Measurements from ENCODE around the gene LSM14B. TPM values are rescaled to one million over a fixed set of nuclear protein-coding genes. Genes with fewer than 3 reads are reported as not detected.

LSM14B gene
- polyA plus RNA-seq, 1 donor: 91.5 TPM

DNA sequence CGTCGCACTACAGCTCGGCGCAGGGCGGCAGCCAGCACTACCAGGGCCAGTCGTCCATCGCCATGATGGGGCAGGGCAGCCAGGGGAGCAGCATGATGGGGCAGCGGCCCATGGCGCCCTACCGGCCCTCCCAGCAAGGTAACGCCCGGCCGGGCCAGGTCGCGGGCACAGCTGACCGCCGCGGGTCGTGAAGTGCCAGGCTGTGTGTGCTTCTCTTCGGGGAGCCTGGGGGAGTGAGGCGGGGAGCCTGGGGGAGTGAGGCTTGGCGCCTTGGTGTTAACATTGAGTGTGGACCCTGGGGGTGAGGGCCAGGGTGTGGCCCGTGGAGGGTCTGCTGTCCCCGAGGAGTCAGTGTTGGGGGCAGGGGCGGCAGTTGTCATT lies 41.2 kb downstream of the LSM14B start:
- DNase-seq (ENCODE audit: low read depth): no peak

DNA sequence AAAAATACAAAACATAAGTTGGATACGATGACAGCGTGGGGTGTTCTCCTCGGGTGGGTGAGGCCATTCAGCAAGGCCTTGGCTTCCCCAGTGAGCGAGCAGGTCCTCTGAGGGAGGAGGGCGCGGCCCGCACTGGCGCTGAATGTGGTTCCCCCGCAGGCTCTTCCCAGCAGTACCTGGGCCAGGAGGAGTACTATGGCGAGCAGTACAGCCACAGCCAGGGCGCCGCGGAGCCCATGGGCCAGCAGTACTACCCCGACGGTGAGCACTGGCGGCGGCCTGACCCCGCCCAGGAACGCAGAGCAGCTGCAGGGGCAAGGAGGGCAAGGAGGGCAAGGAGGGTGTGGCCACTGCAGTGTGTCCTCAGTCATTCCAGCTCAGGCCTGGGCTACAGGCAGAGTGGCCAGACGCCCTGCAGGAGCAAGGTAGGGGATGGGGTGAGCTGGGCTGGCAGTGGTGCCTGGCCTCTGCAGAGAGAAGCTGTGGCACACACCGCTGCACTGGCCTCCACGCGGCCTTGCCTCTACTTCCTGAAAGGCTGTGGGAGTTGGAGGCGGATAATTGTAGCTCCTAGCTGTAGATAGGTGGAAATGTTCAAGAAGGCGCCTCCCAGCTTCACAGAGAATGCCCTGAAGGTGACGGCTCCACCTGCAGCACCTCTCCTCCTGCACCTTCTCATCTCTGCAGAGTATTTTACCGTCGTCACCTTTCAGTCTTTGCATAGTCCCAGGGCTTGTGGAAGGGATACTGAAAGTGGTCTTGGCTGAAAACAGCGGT lies 41.9 kb downstream of the LSM14B start:
- no peak for DNase-seq (ENCODE audit: low read depth)

DNA sequence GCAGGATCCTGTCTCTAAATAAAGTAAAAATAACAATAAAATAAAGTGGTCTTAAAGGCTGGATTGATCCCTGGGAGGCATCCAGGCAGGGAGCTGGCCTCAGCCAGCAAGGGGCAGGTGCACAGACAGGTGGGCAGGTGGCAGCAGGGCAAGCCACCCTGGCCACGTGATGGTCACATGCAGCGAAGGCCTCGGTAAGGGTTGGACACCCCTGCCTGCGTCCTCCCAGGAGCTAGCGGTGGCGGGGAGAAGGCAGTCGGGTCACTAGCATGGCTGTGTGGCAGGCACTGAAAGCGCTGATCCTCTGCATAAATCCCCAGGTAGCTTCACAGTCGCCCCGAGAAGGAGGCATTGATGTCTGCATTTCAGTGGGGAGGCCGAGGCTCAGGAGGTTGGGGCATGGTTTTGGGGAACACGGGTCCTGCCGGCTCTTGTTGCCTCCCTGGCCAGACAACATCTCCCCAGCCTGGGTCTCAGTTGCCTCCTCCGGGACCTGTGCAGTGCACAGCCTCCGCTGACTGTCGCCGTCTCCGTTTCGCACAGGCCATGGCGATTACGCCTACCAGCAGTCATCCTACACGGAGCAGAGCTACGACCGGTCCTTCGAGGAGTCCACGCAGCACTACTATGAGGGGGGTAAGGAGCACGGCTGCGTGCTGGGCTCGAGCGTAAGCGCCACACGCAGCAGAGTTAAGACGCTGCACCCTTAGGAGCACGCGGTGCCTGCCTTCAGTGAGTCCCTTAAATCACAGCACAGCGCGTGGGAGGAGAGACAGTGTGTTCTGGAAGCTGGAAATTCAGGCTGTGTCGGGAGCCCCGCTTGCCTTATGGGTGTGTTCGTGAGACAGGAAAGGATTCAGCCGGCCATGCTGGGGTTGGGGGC lies 42.8 kb downstream of the LSM14B start:
- DNase-seq (ENCODE audit: low read depth): no peak

DNA sequence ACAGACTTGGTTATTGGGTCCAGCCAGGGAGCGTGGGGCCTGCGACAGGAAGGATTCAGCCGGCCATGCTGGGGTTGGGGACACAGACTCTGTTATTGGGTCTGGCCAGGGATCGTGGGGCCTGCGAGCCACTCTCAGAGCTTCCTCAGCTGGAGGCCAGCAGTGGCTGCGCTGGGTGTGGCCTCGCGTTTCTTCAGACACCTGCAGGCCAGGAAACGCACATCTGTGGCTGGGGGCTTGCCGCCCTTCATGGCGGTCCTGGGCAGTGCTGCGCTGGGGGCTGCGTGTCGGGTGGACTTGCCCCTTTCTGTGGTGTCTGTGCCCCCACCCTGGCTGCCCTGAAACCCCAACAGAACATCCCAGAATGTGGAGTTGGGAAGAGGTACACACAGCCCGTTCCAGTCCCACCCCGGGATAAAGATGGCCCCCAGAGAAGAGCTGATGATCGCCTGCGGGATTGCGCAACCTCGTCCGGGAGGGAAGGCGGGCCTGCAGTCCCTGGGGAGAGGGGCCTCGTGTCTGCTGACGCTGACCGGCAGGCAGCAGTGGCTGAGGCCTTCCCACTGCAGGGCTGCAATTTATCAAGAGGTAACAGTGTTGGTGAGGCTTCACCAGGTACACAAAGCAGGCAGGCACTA lies 43.6 kb downstream of the LSM14B start:
- DNase-seq (ENCODE audit: low read depth): no peak

DNA sequence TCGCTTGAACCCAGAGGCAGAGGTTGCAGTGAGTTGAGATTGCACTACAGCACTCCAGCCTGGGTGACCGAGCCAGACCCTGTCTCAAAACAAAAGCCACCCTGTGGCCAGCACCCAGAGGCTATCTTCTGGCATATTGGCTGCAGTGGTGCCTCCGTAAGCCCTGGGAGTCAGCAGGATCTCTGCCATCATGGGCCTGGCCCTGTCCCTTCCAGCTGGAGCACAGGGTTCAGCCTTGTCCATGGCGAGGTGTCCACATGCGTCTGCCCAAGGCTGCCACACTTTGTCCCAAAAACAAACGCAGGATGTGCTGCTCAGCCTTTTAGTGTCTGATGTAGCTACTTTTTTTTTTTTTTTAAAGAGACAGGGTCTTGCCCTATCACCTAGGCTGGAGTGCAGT lies 45.2 kb downstream of the LSM14B start:
- DNase-seq (ENCODE audit: low read depth): no peak

DNA sequence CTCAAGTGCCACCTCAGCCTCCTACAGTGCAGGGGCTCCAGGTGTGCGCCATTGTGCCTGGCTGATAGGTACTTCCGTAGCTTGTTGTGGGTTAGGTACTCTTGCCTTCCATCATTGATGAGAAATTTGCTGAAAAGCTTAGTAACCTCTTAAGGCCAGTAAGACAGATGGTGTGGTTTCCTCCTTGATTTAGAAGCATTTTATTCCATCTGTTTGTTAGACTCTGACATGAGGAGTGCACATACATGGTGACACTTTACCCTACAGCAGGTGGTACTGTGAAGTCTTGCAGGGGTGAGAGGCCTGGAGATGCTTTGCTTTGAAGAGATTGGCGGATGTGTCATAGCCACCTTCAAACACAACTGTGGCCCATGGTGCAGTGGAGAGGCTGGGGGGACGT lies 45.8 kb downstream of the LSM14B start:
- DNase-seq (ENCODE audit: low read depth): no peak

DNA sequence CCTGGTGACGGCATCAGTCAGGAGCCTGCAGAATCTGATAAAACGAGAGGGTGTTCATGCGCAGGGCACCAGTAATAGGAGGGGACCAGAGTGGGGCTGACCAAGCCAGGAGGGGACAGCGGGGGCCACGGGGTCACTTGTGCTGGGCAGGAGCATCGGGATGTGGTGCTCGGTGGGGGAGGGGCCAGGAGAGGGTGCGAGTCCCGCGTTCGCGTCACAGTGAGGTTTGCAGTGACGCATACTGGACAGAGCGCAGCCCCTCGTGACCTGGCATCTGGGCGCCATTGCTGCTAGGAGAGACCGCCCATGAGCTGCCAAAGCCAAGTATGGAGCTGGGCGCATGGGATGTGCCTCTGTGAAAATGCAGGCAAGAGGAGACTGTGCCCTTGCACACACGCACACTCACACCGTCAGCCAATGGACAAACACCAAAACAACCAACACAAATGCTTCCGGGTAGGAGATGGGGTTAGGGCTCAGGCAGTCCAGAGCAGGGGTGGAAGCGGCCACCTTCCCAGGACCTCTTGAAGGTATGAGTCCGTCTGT lies 46.7 kb downstream of the LSM14B start:
- DNase-seq (ENCODE audit: low read depth): no peak

DNA sequence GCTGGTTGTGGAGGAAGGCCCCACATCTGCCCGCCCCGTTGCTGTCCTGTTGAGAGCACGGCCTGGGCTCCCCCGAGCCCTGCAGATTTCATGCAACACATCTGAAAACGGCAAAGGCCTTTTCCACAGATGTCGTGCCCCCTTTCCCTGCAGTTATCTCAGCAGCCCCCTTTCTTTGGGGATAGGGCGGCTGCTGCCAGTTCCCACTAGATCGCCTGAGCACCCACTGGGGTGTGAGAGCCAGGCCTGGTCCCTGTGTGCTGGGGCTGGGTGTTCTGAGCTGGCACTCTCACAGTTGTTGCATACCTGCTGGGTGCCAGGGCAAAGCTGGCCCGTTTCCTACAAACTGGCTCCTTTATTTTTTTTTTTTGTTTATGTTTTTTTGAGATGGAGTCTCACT lies 48.3 kb downstream of the LSM14B start:
- DNase-seq (ENCODE audit: low read depth): no peak

DNA sequence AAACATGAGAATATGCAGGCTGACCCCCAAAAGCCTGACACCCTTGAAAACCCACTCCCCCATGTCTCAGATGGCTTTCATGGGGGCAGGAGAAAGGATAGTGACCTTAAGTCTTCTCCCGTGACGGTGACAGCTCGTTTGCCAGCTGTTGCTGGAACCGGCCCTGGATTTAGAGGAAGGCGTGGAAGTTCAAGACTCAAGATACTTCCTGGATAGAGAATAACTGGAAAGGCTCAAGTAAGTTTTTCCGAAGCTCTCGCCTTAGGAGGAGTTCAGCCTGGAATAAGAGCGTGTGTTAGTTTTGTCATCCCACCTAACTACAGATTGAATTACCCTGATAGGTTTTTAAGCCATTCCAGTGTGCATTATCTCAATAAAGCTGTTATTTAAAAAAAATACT lies 49.0 kb downstream of the LSM14B start:
- DNase-seq (ENCODE audit: low read depth): no peak

DNA sequence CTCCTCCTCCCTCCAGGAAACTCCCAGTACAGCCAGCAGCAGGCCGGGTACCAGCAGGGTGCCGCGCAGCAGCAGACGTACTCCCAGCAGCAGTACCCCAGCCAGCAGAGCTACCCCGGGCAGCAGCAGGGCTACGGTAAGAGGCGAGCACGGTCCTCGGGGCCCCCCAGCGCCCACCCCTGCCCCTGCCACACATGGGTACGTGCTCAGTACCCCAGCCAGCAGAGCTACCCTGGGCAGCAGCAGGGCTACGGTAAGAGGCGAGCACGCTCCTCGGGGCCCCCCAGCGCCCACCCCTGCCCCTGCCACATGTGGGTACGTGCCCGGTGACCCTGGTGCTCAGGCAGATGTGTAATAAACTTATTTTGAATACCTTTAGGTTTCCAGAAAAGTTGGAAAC lies 50.4 kb downstream of the LSM14B start:
- DNase-seq (ENCODE audit: low read depth): no peak

DNA sequence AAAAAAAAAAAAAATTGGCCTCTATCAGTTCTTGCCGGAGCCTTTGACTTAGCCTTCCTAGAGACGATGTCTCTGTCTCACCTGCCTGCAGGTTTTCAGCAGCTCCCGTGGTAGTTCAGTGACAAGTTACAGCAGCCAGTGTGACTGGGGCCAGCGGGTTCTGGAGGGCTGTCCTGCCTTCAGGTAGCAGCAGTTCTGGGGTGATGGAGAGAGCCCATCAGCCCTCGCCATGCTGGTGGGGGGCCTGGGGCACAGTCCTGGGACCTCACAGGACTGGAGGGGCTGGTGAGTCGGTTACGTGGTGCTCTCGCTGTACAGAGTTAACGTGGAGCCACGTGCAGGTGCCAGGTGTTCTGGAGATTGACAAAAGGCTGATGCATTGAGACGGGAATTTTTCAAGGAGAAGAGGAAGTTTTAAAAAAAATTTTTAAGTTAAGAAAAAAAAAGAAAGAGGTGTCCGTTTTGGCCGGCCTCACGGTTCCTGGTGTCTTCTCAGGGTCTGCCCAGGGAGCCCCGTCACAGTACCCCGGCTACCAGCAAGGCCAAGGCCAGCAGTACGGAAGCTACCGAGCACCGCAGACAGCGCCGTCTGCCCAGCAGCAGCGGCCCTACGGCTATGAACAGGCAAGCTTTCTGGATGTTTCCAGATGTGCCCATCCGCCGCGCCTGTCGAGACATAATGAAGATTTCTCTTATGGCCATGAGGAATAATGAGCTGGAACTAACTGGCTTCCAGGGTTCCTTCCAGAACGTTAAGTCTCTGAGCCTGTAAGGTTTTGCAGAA lies 51.9 kb downstream of the LSM14B start:
- DNase-seq (ENCODE audit: low read depth): no peak

DNA sequence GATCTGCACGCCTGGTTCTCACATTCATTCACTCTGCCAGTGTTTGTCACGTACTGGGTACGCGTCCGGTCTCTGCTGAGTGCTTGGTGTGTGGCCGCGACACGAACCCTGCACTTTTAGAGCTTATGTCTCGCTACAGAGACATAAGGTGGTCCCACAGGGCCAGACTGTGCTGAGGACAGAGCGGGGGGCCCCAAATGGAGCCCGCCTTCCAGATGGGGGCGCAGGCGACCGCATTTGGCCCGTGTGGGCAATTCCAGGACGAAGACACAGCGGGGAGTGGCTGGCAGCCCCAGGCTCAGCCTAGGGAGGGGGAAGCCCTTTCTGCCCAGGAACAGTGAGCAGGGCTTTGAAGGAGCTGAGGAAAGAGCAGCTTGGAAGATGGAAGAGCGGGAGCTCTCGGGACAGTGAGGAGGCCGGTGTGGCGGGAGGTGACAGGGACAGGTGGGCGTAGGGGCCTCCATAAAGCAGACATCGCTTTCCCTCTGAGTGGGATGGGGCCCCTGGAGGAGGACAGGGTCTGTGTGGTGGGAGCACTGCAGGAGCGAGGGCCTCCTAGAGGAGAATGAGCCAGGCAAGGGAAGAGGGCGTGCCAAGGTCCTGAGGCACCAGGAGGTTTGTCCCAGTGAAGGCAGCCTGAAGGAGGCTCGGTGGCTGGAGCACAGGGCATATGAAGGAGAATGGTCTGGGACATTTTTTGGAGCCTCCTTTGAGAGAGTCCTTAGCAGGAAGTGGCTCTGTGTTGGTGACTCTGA lies 52.8 kb downstream of the LSM14B start:
- no peak for DNase-seq (ENCODE audit: low read depth)

DNA sequence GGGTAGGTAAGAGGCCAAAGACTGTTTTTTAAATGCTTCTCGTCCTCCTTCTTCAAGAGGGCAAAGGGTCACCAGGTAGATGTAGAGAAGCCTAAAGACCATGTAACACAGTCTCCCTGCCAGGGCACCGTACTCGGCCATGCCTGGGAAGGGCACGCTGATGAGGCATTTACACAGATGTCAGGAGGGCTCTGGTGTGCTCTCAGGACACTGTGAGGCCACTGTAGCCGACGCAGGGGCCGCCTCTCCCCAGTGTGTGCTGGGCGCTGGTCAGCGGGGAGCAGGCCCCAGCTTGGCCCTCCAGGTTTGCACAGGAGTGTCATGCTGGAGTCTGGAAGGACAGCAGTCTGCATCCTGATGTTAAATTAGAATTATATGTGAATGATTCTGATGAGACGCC lies 53.4 kb downstream of the LSM14B start:
- DNase-seq (ENCODE audit: low read depth): no peak

DNA sequence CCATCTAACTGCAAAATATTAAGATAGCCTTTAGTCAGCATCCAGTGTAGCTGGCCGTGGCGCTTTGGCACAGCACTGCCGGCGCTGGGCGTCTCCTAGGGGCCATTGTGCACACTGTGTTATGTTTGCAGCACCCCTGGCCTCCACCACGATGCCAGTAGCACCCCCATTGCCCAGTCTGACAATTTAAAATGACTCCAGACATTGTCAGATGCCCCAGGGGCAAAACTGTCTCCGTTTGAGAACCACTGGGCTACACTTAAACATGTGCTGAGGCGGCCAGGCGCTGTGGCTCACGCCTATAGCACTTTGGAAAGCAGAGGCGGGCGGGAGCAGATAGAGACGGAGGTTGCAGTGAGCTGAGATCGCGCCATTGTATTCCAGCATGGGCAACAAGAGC lies 54.6 kb downstream of the LSM14B start:
- DNase-seq (ENCODE audit: low read depth): no peak

DNA sequence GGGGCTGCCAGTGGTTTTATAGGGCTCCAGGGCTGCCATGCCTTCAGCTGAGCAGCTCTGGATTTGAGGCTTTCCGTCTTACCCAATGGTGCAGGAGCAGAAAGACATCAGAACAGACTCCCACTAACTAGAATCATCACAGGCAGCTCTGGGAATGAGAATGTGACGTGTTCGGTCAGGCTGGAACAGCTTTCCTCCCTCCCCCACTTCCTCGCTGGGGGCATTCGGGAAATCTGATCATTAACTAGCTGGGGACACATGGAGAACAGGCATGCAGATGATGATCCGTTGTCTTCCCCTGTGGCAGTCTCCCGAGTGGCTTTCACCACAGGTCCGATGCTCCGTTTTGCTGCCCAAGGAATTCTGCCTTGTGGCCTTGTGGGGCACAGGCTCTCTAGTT lies 55.0 kb downstream of the LSM14B start:
- no peak for DNase-seq (ENCODE audit: low read depth)

DNA sequence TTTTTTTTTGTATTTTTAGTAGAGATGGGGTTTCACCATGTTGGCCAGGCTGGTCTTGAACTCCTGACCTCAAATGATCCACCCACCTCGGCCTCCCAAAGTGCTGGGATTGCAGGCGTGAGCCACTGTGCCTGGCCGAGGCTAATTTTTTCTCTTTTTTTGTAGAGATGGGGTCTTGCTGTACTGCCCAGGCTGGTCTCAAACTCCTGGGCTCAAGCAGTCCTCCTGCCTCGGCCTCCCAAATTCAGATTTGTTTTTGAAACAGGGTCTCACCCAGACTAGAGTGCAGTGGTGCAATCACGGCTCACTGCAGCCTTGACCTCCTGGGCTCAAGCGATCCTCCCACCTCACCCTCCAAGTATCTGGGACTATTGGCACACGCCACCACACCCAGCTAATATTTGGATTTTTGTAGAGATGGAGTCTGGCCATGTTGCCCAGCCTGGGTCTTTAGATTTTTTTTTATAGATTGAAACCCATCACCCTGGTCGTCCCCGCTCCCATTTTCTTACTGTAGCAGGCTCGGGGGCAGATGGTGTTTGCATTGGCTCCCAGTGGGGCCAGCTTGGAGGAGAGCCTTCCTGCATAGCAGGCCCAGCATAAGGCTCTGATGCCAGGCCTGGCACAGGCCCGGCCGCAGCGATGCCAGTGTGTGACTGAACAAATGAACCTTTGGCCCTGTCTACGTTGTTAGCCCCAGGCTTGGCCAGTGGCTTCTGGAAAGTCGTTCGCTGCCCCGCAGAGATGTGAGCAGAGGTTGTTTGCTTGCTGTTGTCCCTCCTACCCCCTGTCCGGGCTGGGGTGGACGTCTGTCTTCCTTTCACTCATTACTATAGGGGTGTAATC lies 56.3 kb downstream of the LSM14B start:
- DNase-seq (ENCODE audit: low read depth): no peak

DNA sequence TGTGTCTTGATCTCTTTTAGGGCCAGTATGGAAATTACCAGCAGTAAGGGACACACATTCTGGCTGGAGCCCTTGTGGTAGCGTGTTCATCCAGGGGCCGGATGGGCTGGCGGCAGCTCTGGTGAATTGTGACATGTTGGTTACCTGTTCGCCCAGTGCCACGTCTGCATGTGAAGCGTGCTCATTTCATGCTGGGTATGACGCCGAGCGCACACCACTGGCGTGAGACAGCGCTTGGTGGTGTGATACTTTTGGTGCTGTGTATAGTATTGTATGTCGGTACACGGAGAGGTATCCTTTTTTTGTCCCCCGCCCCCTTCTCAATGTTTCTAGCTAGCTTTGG lies 56.9 kb downstream of the LSM14B start:
- DNase-seq (ENCODE audit: low read depth): no peak

DNA sequence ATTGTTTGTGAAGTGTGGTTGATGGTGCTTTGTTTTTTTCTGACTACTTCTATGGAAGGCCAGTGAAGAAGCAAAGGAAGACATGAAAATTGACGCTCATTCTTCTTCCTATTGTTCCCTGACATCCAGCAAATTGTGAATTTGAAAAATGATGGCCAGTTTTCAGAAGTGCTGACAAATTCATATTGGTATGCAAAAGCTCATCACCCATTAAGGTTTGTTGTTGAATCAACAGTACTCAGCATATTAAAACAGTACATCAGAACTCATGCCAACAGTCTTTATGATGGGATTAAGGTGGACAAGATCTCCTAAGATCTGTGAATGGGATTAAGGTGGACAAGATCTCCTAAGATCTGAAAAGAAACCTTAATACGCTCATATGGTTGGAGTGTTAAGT lies 59.5 kb downstream of the LSM14B start:
- no peak for DNase-seq (ENCODE audit: low read depth)

DNA sequence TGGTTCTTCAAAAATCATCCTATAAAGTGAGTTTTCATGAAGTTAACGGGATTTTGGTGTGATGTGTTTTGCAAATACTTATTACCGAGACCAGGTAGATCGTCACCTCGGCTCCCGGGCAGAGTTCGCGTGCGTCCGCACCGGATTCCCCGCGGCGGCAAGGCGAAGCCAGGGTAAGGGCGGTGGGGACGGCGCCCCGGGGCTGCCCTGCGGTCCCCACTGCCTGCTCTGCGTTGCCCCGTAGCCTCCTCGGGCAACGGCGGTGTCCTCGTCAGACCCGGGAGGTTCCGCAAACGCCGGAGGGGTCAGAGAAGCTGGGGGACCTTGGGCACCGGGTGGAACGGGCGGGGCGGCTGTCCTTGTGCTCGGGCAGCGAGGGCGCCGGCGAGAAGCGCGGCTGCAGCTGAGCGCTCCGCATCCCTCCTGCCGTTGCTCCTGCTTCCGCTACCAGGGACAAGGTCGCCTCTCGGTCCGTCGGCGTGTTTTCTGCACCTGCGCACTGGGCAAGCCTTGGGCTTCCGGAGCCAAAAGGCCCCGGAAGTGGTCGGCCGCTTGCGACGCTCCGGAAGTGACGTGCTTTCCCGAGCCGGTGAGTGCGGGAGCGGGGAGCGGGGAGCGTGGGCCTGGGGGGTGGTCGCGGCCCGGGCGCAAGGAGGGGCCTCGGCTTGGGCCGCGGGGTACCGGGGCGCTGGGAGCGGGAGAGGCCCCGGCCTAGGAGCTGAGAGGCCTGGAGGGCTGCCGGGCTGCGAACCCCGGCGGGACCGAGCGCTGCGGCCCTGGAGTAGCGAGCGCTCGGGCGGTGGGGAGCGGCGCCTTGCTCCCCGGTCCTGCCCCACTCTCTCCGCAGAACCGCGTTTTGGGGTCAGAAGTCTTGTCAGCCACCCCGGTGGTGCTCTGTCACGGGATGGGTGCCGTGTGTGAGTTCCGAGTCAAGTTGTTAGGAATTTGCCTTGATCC lies 60.5 kb downstream of the LSM14B start, which contains the start of gene MTG2:
MTG2 (plus strand) TSS at position 560 of the 957 bp plus-strand sequence. CDS start 10,393 bp downstream, outside the sequence.
- peak; percentile 89 for DNase-seq (ENCODE audit: low read depth)

Measured in forelimb muscle (tissue), 1 donor.